Stomach (tissue), 9 donors: ENCODE results near the gene ADSS1. TPM values are rescaled to one million over a fixed set of nuclear protein-coding genes. Genes with fewer than 3 reads are reported as not detected.
A peak's percentile ranks its signal among the peaks of the same experiment; 100 is the strongest.

ENCODE experiments used
- DNase-seq, 2 donors: peaks; one replicate each; pipeline versions ENCODE4 v3.0.0 to v3.0.0-alpha.2; 2013 to 2019
- H3K27ac ChIP-seq, 5 donors: fragments of 200-600 bp in 4 of 5; sonication (generic) in 4 of 5; one replicate each; pipeline ENCODE4 v1.5.1; 2013 to 2019; ENCODE audit warnings: mild to moderate bottlenecking in 1 of 5, moderate library complexity in 1 of 5
- H3K27me3 ChIP-seq, 3 donors: fragments of 200-600 bp; sonication (generic); one replicate each; pipeline ENCODE4 v1.5.1; 2017 to 2019; ENCODE audit warnings: mixed run types in 1 of 3
- H3K36me3 ChIP-seq, 4 donors: fragments of 200-600 bp; sonication (generic); 1 replicate in 3 of 4; 2 replicates in 1 of 4; pipeline ENCODE4 v1.5.1; 2016 to 2019
- H3K4me1 ChIP-seq, 4 donors: fragments of 200-600 bp; sonication (generic); one replicate each; pipeline ENCODE4 v1.5.1; 2016 to 2019
- H3K4me3 ChIP-seq, 4 donors: fragments of 200-600 bp; sonication (generic) in 3 of 4; one replicate each; pipeline ENCODE4 v1.5.1; 2016 to 2019; ENCODE audit warnings: mild to moderate bottlenecking in 1 of 4
- H3K9me3 ChIP-seq, 4 donors: fragments of 200-600 bp; sonication (generic); one replicate each; pipeline ENCODE4 v1.5.1; 2016 to 2019
- CTCF ChIP-seq, 7 experiments: fragments of 450-650 bp in 4 of 7; fragments of 200-600 bp in 3 of 7; sonication (generic) in 3 of 7; IDR thresholded peaks; one replicate each; pipeline ENCODE4 v1.5.1; 2016 to 2019; ENCODE audit warnings: antibody characterized with exemption in 7 of 7, control low read depth in 2 of 7, mild to moderate bottlenecking in 1 of 7
- EP300 ChIP-seq: sonication (generic); formaldehyde crosslinking; IDR thresholded peaks from one replicate; pipeline ENCODE4 v1.6.1; 2017; ENCODE audit warnings: antibody characterized with exemption
- POLR2A ChIP-seq, 4 donors: fragments of 450-650 bp; IDR thresholded peaks; one replicate each; pipeline ENCODE4 v1.6.1; 2016; ENCODE audit warnings: antibody characterized with exemption in 4 of 4, control low read depth in 2 of 4, mild to moderate bottlenecking in 1 of 4, moderate library complexity in 1 of 4
- POLR2AphosphoS5 ChIP-seq, 3 donors: sonication (generic); formaldehyde crosslinking; IDR thresholded peaks; one replicate each; pipeline ENCODE4 v1.6.1; 2016; ENCODE audit warnings: antibody characterized with exemption in 3 of 3
- WGBS, 5 donors: extraction: QIAGEN DNeasy Blood & Tissue Kit in 3 of 5; methylation state at CpG; one replicate each; pipeline versions ENCODE4 v1.1.5 to v1.1.7; 2013 to 2018; 5-methylcytosine and 5-hydroxymethylcytosine counted together
- intact Hi-C: fragments of 100-400 bp; cut with DNase I; formaldehyde crosslinking; loops from one replicate; pipeline ENCODE4 v1.15.1; 2023; ENCODE audit warnings: low total_unique reads
- polyA plus RNA-seq, 3 donors: library from polyadenylated mRNA; stranded (reverse); fragments of 200-250 nt; gene quantifications; one replicate each; pipeline ENCODE4 v1.2.3, GENCODE V29; 2013
- total RNA-seq, 5 donors: library from RNA; depleted of rRNA; stranded (reverse); fragments of >200 nt; gene quantifications; one replicate each; pipeline versions ENCODE4 v1.1.0 to v1.2.3, GENCODE V29; 2014 to 2016
- donor health status: healthy with polysubstance abuse.
- donor health status: Bipolar disorder and iron deficiency.
- donor health status: healthy.

Gene ADSS1
- total and polyA plus RNA-seq, 8 donors: 7.0 to 59.4 (median 12.3) TPM; not detected in 1

GRCh38 chr14:104678901-104679705 lies 44.9 kb upstream of the ADSS1 start:
- H3K27me3 ChIP-seq: no peaks in the 10 kb centered on the region

GRCh38 chr14:104680056-104680805 lies 43.8 kb upstream of the ADSS1 start:
- Histone ChIP-seq H3K27ac (peak overlapping the region; percentile 89 to 95 (median 93)), H3K36me3 (no peaks in the 10 kb centered on the region), H3K9me3 (no peaks in the 10 kb centered on the region), H3K4me3 (no peak overlapping the region), H3K27me3 (no peaks in the 10 kb centered on the region), H3K4me1 (peaks cover 60 to 65% (median 64%) of the 10 kb centered on the region in 4 donors)
- DNase-seq: peak; percentile 77 to 89
- TF ChIP-seq EP300: no peak
- no peak for TF ChIP-seq POLR2A (IDR thresholded peaks at IDR 0.05)
- TF ChIP-seq POLR2AphosphoS5 (IDR thresholded peaks at IDR 0.05): peak in 1 of 3 donors; percentile 10
- TF ChIP-seq CTCF (IDR thresholded peaks at IDR 0.05): no peak
- intact Hi-C loops: no loop called here
- 31 to 66% (median 47%) methylated on average over 11 to 21 of the region's 21 CpGs for WGBS, 5 donors

More at GRCh38 chr14:104678901-104679705, 44.9 kb upstream of the ADSS1 start:
- intact Hi-C loops: no loop called here
- 72 to 83% (median 81%) methylated on average over 7 to 18 of the region's 18 CpGs for WGBS, 5 donors
- peaks cover 60 to 65% (median 64%) of the 10 kb centered on the region in 4 donors for H3K4me1 ChIP-seq
- peak overlapping the region; percentile 89 to 95 (median 93) for H3K27ac ChIP-seq
- H3K4me3 ChIP-seq: peak overlapping the region in 1 of 4 donors; percentile 53
- no peak for TF ChIP-seq CTCF (IDR thresholded peaks at IDR 0.05)
- TF ChIP-seq POLR2AphosphoS5 (IDR thresholded peaks at IDR 0.05): no peak
- no peak for TF ChIP-seq POLR2A (IDR thresholded peaks at IDR 0.05)
- no peak for TF ChIP-seq EP300
- DNase-seq: peak in 1 of 2 donors; percentile 23
- no peaks in the 10 kb centered on the region for H3K36me3 ChIP-seq
- no peaks in the 10 kb centered on the region for H3K9me3 ChIP-seq

GRCh38 chr14:104680806-104681688 lies 43.0 kb upstream of the ADSS1 start:
- DNase-seq: peak; percentile 87 to 89
- WGBS, 5 donors: 26 to 39% (median 27%) methylated on average over 24 to 26 of the region's 26 CpGs
- Histone ChIP-seq H3K36me3 (no peaks in the 10 kb centered on the region), H3K27ac (peak overlapping the region; percentile 89 to 95 (median 93)), H3K4me1 (peaks cover 60 to 65% (median 64%) of the 10 kb centered on the region in 4 donors), H3K9me3 (no peaks in the 10 kb centered on the region), H3K27me3 (no peaks in the 10 kb centered on the region), H3K4me3 (peak overlapping the region in 2 of 4 donors; percentile 16 to 24)
- intact Hi-C loops: no loop called here
- TF ChIP-seq POLR2A (IDR thresholded peaks at IDR 0.05) (no peak), EP300 (no peak), POLR2AphosphoS5 (IDR thresholded peaks at IDR 0.05) (peak; percentile 38 to 72 (median 69))

- peak in 2 of 3 donors; percentile 75 to 79 for TF ChIP-seq POLR2AphosphoS5 (IDR thresholded peaks at IDR 0.05)
- TF ChIP-seq EP300: no peak
- TF ChIP-seq CTCF (IDR thresholded peaks at IDR 0.05): no peak
- TF ChIP-seq POLR2A (IDR thresholded peaks at IDR 0.05): no peak
- Histone ChIP-seq H3K27me3 (no peaks in the 10 kb centered on the region), H3K9me3 (no peaks in the 10 kb centered on the region), H3K27ac (peak overlapping the region; percentile 89 to 95 (median 93)), H3K4me3 (peak overlapping the region in 3 of 4 donors; percentile 16 to 27 (median 24)), H3K36me3 (no peaks in the 10 kb centered on the region), H3K4me1 (peaks cover 62 to 67% (median 65%) of the 10 kb centered on the region in 4 donors)
- WGBS, 5 donors: 9 to 26% (median 18%) methylated on average over 9 to 11 of the region's 11 CpGs
- intact Hi-C loops: no loop called here
- DNase-seq: peak; percentile 92 to 95
Measured at GRCh38 chr14:104681689-104682074, 42.3 kb upstream of the ADSS1 start.
